HUES48 (cell line): Measurements from ENCODE around the gene ANKRD40CL.
A peak's percentile ranks its signal among the peaks of the same experiment; 100 is the strongest.

Source experiments
- H3K27ac ChIP-seq: one replicate; pipeline ENCODE4 v1.7.0; 2013; ENCODE audit warnings: low read depth, low read length, inconsistent platforms
- H3K27me3 ChIP-seq: 2 replicates; pipeline ENCODE4 v1.6.1; 2013; ENCODE audit warnings: mild to moderate bottlenecking, low read length; ENCODE audit not compliant: control insufficient read depth, insufficient read depth
- H3K36me3 ChIP-seq: 2 replicates; pipeline ENCODE4 v1.6.1; 2013; ENCODE audit warnings: low read length; ENCODE audit not compliant: control insufficient read depth, insufficient read depth
- H3K4me1 ChIP-seq: 2 replicates; pipeline ENCODE4 v1.6.1; 2013; ENCODE audit warnings: mild to moderate bottlenecking, low read length; ENCODE audit not compliant: control insufficient read depth, insufficient read depth
- H3K4me3 ChIP-seq: 2 replicates; pipeline ENCODE4 v1.5.1; 2013; ENCODE audit warnings: mild to moderate bottlenecking, low read depth, low read length
- H3K9ac ChIP-seq: 2 replicates; pipeline ENCODE4 v1.6.1; 2013; ENCODE audit warnings: mild to moderate bottlenecking, low read depth, low read length, moderate library complexity
- H3K9me3 ChIP-seq: 2 replicates; pipeline ENCODE4 v1.6.1; 2013; ENCODE audit warnings: low read length; ENCODE audit not compliant: control insufficient read depth, insufficient read depth

The ANKRD40CL gene

DNA sequence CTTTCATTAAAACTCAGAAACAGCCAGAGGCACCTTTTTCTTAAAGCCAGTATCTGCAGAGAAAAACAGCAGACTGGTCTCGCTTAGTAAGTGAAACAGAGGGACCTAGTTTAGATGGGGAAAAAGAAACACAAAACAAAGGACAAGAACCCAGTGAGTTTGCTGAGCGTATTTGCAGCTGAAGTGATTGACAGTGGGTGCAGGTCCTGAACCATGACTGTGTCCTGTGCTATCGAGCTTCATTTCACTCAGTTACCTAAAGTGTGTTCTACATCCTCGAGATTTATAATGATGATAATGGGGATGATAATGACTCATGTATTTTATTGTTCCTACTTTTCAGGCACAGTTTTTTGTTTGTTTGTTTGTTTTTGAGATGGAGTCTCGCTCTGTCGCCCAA is 36.4 kb upstream of the ANKRD40CL start:
- Histone ChIP-seq H3K4me3 (no peak overlapping the region), H3K4me1 (0 out of 2 replicates have a peak, but pooled peaks cover 3% of the 10 kb centered on the region), H3K27ac (no peak overlapping the region), H3K36me3 (no peaks in the 10 kb centered on the region), H3K9me3 (no peaks in the 10 kb centered on the region), H3K27me3 (no peaks in the 10 kb centered on the region), H3K9ac (no peak overlapping the region)

DNA sequence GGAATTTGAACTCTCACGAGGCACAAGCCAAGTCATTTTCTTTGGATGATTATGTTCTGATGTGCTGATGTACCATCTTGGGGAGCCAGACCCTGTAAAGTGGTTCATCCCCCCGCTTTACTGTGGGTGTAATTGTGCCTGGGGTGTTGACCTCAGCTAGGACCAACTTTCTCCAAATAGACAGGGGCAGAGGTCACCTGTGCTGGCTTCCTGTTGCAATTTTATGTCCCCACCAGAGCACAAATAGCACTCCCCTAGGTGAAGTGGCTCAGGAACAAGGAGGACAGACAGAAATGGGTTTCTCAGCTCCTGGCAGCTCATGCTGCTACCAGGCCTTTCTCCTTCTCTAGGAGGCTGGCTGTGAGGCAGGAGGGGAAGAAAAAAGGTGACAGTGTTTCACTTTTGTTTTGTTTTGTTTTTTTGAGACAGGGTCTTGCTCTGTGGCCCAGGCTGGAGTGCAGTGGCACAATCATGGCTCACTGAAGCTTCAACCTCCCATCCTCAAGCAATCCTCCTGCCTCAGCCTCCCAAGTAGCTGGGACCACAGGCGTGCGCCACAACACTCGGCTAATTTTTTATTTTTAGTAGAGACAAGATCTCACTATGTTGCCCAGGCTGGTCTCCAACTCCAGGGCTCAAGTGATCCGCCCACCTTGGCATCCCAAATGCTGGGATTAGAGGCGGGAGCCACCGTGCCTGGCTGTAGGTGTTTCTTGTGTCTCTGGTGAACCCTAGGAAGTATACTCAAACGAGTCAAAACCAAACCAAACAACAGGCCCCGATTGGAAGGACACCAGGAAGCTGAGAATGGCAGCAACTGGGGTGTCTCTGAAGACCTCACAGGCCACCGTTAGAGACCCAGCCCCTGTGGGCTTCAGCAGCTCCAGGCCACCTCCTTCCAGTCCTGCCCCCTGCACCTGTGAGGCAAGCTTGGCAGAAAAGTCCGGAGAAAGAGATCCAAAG is 35.6 kb upstream of the ANKRD40CL start:
- Histone ChIP-seq H3K27ac (no peak overlapping the region), H3K9me3 (no peaks in the 10 kb centered on the region), H3K36me3 (no peaks in the 10 kb centered on the region), H3K4me1 (0 out of 2 replicates have a peak, but pooled peaks cover 5% of the 10 kb centered on the region), H3K4me3 (no peak overlapping the region), H3K9ac (no peak overlapping the region), H3K27me3 (no peaks in the 10 kb centered on the region)

- Histone ChIP-seq H3K27ac (no peak overlapping the region), H3K9me3 (no peaks in the 10 kb centered on the region), H3K4me1 (0 out of 2 replicates have a peak, but pooled peaks cover 5% of the 10 kb centered on the region), H3K9ac (no peak overlapping the region), H3K27me3 (no peaks in the 10 kb centered on the region), H3K4me3 (no peak overlapping the region), H3K36me3 (no peaks in the 10 kb centered on the region)
These were observed 32.9 kb upstream of the ANKRD40CL start for GRCh38 chr17:50800196-50800700.

DNA sequence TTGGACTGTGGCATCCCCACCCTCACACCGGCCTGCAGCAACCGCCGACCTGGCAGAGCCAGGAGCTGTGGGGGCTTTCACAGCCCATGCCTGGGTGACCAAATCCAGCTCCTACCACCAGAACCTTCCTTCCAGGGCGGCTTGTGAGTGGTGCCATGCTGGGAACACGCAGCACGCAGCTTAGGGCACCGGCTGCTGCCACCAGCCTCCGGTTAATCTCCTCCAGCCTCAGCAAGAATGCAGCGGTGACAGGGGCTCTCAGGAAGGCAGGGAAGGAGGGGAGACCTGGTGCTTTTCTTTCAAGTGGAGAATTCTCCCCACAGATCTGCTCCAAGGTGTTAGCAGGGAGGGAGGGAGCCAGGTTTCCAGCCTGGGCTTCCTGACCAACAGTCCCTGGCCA is 32.3 kb upstream of the ANKRD40CL start:
- H3K36me3 ChIP-seq, result no peaks in the 10 kb centered on the region
- H3K9me3 ChIP-seq, result no peaks in the 10 kb centered on the region
- no peaks in the 10 kb centered on the region for H3K27me3 ChIP-seq
- H3K27ac ChIP-seq, result no peak overlapping the region
- no peak overlapping the region for H3K9ac ChIP-seq
- H3K4me1 ChIP-seq, result 0 out of 2 replicates have a peak, but pooled peaks cover 5% of the 10 kb centered on the region
- no peak overlapping the region for H3K4me3 ChIP-seq

- Histone ChIP-seq H3K9ac (no peak overlapping the region), H3K27ac (peak overlapping the region; percentile 39), H3K4me3 (no peak overlapping the region), H3K36me3 (no peaks in the 10 kb centered on the region), H3K9me3 (no peaks in the 10 kb centered on the region), H3K27me3 (no peaks in the 10 kb centered on the region), H3K4me1 (0 out of 2 replicates have a peak, but pooled peaks cover 5% of the 10 kb centered on the region)
These were observed 31.3 kb upstream of the ANKRD40CL start for GRCh38 chr17:50798424-50799288.

GRCh38 chr17:50797135-50797810 is 30.0 kb upstream of the ANKRD40CL start:
- Histone ChIP-seq H3K9ac (no peak overlapping the region), H3K4me1 (0 out of 2 replicates have a peak, but pooled peaks cover 5% of the 10 kb centered on the region), H3K27ac (no peak overlapping the region), H3K27me3 (no peaks in the 10 kb centered on the region), H3K36me3 (no peaks in the 10 kb centered on the region), H3K4me3 (no peak overlapping the region), H3K9me3 (no peaks in the 10 kb centered on the region)

DNA sequence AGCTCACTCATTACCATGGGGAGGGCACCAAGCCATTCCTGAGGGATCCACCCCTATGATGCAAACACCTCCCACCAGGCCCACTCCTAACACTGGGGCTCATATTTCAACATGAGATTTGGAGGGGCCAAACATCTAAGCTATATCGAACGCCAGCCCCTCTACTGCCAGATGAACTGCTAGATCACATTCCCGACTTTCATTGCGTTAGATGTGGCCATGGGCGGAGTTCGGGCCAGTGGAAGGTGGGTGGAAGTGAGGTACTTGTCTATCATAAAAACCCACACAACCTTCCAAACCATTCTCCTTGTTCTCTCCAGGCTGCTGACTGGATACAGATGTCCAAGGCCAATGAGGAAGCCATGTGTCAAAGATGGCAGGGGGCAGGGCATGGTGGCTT is 27.0 kb upstream of the ANKRD40CL start:
- Histone ChIP-seq H3K4me3 (no peak overlapping the region), H3K36me3 (no peaks in the 10 kb centered on the region), H3K27ac (no peak overlapping the region), H3K27me3 (no peaks in the 10 kb centered on the region), H3K9me3 (no peaks in the 10 kb centered on the region), H3K4me1 (peaks cover 10% of the 10 kb centered on the region; the same call in 1 of the 2 replicates), H3K9ac (no peak overlapping the region)

GRCh38 chr17:50793007-50793406 is 25.7 kb upstream of the ANKRD40CL start:
- Histone ChIP-seq H3K4me3 (no peak overlapping the region), H3K4me1 (peaks cover 6% of the 10 kb centered on the region; the same call in 1 of the 2 replicates), H3K36me3 (no peaks in the 10 kb centered on the region), H3K9me3 (no peaks in the 10 kb centered on the region), H3K27ac (no peak overlapping the region), H3K27me3 (no peaks in the 10 kb centered on the region), H3K9ac (no peak overlapping the region)

DNA sequence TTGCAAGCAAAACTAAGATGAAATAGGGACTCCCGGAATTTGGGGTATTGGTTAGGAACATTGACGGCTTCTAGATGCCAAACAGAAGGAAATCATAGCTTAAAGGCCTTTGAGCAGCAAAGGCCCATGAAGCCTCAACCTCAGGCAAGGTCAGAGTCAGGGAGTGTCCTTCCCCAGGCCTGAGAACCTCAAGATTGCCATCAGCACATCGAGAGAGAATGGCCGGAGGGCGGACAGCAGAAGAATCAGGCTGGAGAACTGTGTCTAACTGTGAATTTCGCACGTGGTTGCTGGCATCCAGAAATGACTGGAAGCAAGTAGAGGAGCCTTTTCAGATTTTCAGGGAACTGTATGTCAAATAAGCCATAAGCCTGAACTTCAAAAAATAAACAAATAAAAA is 24.8 kb upstream of the ANKRD40CL start:
- Histone ChIP-seq H3K36me3 (no peaks in the 10 kb centered on the region), H3K4me3 (no peak overlapping the region), H3K9me3 (no peaks in the 10 kb centered on the region), H3K4me1 (peaks cover 6% of the 10 kb centered on the region; the same call in 1 of the 2 replicates), H3K9ac (no peak overlapping the region), H3K27ac (no peak overlapping the region), H3K27me3 (no peaks in the 10 kb centered on the region)

GRCh38 chr17:50790618-50791017 is 23.3 kb upstream of the ANKRD40CL start:
- Histone ChIP-seq H3K4me3 (no peak overlapping the region), H3K27ac (no peak overlapping the region), H3K27me3 (no peaks in the 10 kb centered on the region), H3K9me3 (no peaks in the 10 kb centered on the region), H3K9ac (no peak overlapping the region), H3K4me1 (peaks cover 6% of the 10 kb centered on the region; the same call in 1 of the 2 replicates), H3K36me3 (no peaks in the 10 kb centered on the region)
